ENCODE results near the gene MED13.

DNA sequence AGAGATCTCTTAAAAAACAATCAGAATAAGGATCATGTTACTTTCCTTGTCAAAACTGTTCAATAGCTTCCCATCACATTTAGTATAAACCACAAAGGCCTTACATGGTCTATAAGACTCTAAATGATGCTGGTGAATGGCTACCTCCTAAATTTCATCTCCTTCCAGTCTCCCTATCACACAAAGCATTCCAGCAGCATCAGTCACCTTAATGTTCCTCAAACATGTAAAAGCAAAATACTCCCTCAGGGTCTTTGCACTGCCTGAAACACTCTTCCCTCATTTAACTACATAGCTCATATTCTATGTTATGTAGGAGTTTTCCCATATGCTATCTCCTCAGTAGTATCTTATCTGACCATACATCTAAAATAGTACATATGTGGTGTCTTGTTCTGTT lies 83.8 kb downstream of the MED13 start:
- TF ChIP-seq, protein P1, sequence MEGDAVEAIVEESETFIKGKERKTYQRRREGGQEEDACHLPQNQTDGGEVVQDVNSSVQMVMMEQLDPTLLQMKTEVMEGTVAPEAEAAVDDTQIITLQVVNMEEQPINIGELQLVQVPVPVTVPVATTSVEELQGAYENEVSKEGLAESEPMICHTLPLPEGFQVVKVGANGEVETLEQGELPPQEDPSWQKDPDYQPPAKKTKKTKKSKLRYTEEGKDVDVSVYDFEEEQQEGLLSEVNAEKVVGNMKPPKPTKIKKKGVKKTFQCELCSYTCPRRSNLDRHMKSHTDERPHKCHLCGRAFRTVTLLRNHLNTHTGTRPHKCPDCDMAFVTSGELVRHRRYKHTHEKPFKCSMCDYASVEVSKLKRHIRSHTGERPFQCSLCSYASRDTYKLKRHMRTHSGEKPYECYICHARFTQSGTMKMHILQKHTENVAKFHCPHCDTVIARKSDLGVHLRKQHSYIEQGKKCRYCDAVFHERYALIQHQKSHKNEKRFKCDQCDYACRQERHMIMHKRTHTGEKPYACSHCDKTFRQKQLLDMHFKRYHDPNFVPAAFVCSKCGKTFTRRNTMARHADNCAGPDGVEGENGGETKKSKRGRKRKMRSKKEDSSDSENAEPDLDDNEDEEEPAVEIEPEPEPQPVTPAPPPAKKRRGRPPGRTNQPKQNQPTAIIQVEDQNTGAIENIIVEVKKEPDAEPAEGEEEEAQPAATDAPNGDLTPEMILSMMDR (IDR thresholded peaks at IDR 0.05): no peak
- TF ChIP-seq POLR2A (IDR thresholded peaks at IDR 0.05): no peak

Measured in esophagus squamous epithelium (tissue), 4 donors.